Upper lobe of left lung (tissue), 6 donors: Measurements from ENCODE around the gene PTPN11. TPM values are rescaled to one million over a fixed set of nuclear protein-coding genes. Genes with fewer than 3 reads are reported as not detected.

Source experiments
- ATAC-seq, 2 donors: fragments of 200-7000 bp; cut with Tn5 transposase; one replicate each; pipeline ENCODE4 v1.9.1; 2022; ENCODE audit warnings: mild to moderate bottlenecking in 2 of 2, moderate library complexity in 2 of 2; ENCODE audit not compliant: low FRiP score in 2 of 2
- DNase-seq, 2 donors: peaks; one replicate each; pipeline ENCODE4 v3.0.0-alpha.2; 2019 to 2020
- H3K27ac ChIP-seq, 4 donors: fragments of 200-600 bp; sonication (generic); one replicate each; pipeline ENCODE4 v1.5.1; 2016 to 2019
- H3K27me3 ChIP-seq, 4 donors: fragments of 200-600 bp; sonication (generic); one replicate each; pipeline ENCODE4 v1.5.1; 2017 to 2019
- H3K36me3 ChIP-seq, 4 donors: fragments of 200-600 bp; sonication (generic); one replicate each; pipeline ENCODE4 v1.5.1; 2016 to 2019
- H3K4me1 ChIP-seq, 4 donors: fragments of 200-600 bp; sonication (generic); one replicate each; pipeline ENCODE4 v1.5.1; 2018 to 2019
- H3K4me3 ChIP-seq, 4 donors: fragments of 200-600 bp; sonication (generic); one replicate each; pipeline ENCODE4 v1.5.1; 2017 to 2019; ENCODE audit warnings: mild to moderate bottlenecking in 2 of 4, moderate library complexity in 1 of 4
- H3K9me3 ChIP-seq, 4 donors: fragments of 200-600 bp; sonication (generic); one replicate each; pipeline ENCODE4 v1.5.1; 2018 to 2019
- EP300 ChIP-seq, 4 donors: sonication (generic); formaldehyde crosslinking; IDR thresholded peaks; one replicate each; pipeline ENCODE4 v1.5.1; 2017; ENCODE audit warnings: antibody characterized with exemption in 4 of 4, control low read depth in 2 of 4
- POLR2A ChIP-seq, 4 donors: fragments of 450-650 bp; IDR thresholded peaks; one replicate each; pipeline ENCODE4 v1.5.1; 2016 to 2017; ENCODE audit warnings: antibody characterized with exemption in 4 of 4, mild to moderate bottlenecking in 2 of 4
- POLR2AphosphoS5 ChIP-seq, 2 donors: sonication (generic); formaldehyde crosslinking; IDR thresholded peaks; one replicate each; pipeline ENCODE4 v1.5.1; 2017; ENCODE audit warnings: antibody characterized with exemption in 2 of 2
- WGBS, 2 donors: methylation state at CpG; one replicate each; pipeline ENCODE4 v1.1.5; 2017 to 2018; 5-methylcytosine and 5-hydroxymethylcytosine counted together
- total RNA-seq, 6 donors: library from RNA; depleted of rRNA in 4 of 6; stranded (reverse); fragments of >200 nt in 4 of 6; gene quantifications; one replicate each; pipeline versions ENCODE4 v1.1.0 to v1.2.1, GENCODE V29; 2016 to 2021
- TF ChIP-seq, protein P1 (sequence below), 6 experiments: fragments of 450-650 bp in 4 of 6; fragments of 200-600 bp in 2 of 6; sonication (generic) in 2 of 6; IDR thresholded peaks; one replicate each; pipeline ENCODE4 v1.5.1; 2016 to 2019; ENCODE audit warnings: antibody characterized with exemption in 6 of 6
- donor health status: DM: no; HTN: no; CAD: no; lungs with moderate emphysema.
- donor health status: DM: no; HTN: yes; CAD: no; lungs with severe emphysema.

The PTPN11 gene
- total RNA-seq, 6 donors from 2014 or later: 52.0 to 99.1 (median 84.5) TPM

DNA sequence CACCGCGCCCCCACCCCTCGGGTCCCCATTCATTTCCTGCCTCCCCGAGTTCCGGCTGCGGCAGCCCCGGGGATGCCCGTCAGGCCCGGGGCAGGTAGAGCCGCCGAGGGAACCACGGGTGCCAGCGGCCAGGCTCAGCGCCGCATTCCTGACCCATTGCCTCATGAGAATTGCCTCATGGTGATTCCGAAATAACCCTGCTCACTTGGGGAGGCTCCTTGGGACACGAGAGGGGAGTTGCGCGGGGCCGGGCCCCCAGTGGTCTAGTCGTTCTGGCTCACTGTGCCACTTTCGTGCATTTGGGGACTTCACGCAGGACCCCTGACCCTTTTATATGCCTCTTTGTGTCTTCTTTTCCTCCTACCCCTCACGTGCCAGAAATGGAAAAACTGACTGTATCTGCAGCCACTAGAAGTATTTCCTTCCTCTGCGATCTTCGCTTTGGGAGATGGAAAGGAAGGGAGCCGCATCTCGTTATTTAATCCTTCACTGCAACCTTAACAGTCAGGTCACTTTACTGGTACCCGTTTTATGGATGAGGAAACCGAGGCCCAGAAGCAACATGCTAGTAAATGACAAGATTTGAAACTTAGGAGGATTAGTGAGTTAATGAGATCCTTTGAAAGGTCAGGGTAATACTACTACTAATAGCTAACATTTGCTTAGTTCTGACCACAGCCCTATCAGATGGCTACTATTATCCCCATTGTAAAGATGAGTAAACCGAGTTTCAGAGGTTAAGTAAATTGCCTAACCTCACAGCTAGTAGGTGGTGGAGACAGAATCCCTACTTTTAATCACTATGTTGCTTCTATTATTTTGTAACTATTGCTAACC is 768 bp downstream of the PTPN11 start:
- Histone ChIP-seq H3K9me3 (no peaks in the 10 kb centered on the region), H3K36me3 (no peaks in the 10 kb centered on the region), H3K4me1 (peaks cover 30 to 53% (median 32%) of the 10 kb centered on the region in 4 donors), H3K27ac (peak overlapping the region; percentile 97 to 100 (median 99)), H3K27me3 (no peaks in the 10 kb centered on the region), H3K4me3 (peak overlapping the region; percentile 85 to 99 (median 88))
- 5 to 7% methylated on average over 15 to 27 of the region's 31 CpGs for WGBS, 2 donors
- DNase-seq (peak in 1 of 2 donors; percentile 76), ATAC-seq (peak; percentile 85 to 88)
- peak in 1 of 2 donors; percentile 30 for TF ChIP-seq POLR2AphosphoS5 (IDR thresholded peaks at IDR 0.05)
- no peak for TF ChIP-seq EP300 (IDR thresholded peaks at IDR 0.05)
- TF ChIP-seq, protein P1, sequence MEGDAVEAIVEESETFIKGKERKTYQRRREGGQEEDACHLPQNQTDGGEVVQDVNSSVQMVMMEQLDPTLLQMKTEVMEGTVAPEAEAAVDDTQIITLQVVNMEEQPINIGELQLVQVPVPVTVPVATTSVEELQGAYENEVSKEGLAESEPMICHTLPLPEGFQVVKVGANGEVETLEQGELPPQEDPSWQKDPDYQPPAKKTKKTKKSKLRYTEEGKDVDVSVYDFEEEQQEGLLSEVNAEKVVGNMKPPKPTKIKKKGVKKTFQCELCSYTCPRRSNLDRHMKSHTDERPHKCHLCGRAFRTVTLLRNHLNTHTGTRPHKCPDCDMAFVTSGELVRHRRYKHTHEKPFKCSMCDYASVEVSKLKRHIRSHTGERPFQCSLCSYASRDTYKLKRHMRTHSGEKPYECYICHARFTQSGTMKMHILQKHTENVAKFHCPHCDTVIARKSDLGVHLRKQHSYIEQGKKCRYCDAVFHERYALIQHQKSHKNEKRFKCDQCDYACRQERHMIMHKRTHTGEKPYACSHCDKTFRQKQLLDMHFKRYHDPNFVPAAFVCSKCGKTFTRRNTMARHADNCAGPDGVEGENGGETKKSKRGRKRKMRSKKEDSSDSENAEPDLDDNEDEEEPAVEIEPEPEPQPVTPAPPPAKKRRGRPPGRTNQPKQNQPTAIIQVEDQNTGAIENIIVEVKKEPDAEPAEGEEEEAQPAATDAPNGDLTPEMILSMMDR (IDR thresholded peaks at IDR 0.05): peak in 1 of 6 experiments; percentile 28
- TF ChIP-seq POLR2A (IDR thresholded peaks at IDR 0.05): no peak

DNA sequence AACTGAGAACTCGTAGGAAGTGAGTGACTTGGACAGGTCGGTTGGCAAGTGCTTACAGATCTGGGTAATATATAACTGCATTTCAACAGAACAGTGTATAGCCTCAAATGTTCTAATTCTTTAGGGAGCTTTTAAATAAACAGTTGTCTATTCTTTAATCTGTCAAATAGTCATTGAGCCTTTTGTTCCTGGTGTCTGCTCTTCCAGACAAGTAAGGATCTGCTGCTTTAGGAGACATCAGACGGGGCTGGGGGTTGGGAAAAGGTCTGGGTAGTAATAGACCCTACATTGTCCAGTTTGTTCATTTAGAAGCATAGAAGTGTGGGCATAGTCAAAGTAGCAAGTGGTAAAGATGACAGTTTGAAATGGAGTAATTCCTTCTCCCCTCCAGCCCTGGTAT is 2.0 kb downstream of the PTPN11 start:
- H3K4me3 ChIP-seq: no peak overlapping the region
- TF ChIP-seq POLR2A (IDR thresholded peaks at IDR 0.05) (no peak), EP300 (IDR thresholded peaks at IDR 0.05) (no peak), POLR2AphosphoS5 (IDR thresholded peaks at IDR 0.05) (no peak)
- TF ChIP-seq, protein P1 (IDR thresholded peaks at IDR 0.05): no peak
- H3K27me3 ChIP-seq: no peaks in the 10 kb centered on the region
- H3K4me1 ChIP-seq: peaks cover 30 to 54% (median 32%) of the 10 kb centered on the region in 4 donors
- no peaks in the 10 kb centered on the region for H3K9me3 ChIP-seq
- no peak for DNase-seq
- ATAC-seq: no peak
- H3K27ac ChIP-seq: peak overlapping the region in 1 of 4 donors; percentile 30
- peaks cover 0 to 2% (median 0%) of the 10 kb centered on the region in 4 donors for H3K36me3 ChIP-seq
- WGBS, 2 donors: 77 to 81% methylated on average over 3 of the region's 3 CpGs

- DNase-seq (no peak), ATAC-seq (no peak)
- Histone ChIP-seq H3K4me1 (peaks cover 30 to 54% (median 33%) of the 10 kb centered on the region in 4 donors), H3K9me3 (no peaks in the 10 kb centered on the region), H3K4me3 (no peak overlapping the region), H3K27ac (no peak overlapping the region), H3K27me3 (no peaks in the 10 kb centered on the region), H3K36me3 (peaks cover 0 to 5% (median 0%) of the 10 kb centered on the region in 4 donors)
- 94 to 95% methylated on average over 1 of the region's 1 CpG for WGBS, 2 donors
- TF ChIP-seq EP300 (IDR thresholded peaks at IDR 0.05): no peak
- no peak for TF ChIP-seq POLR2AphosphoS5 (IDR thresholded peaks at IDR 0.05)
- TF ChIP-seq POLR2A (IDR thresholded peaks at IDR 0.05): no peak
Measured at GRCh38 chr12:112421363-112421762, 2.6 kb downstream of the PTPN11 start.

DNA sequence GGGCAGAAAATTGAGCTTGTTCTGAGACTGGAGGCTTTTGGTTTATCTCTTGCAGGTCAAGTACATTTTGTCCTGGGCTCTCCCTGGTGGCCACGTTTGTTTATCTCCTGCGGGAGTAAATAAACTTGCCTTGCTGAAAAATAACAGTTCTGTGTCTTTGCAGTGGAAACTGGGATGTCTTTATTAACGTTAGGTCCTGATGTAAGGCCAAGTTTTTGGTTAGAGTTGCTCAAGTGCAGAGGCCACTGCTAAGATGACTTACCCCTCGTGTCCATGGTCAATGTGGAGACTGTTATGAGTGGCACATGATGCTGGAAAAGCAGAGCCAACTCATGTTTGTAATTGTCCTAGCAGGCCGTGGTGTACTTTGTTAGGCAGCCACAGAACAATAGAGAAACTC is 3.8 kb downstream of the PTPN11 start:
- no peaks in the 10 kb centered on the region for H3K27me3 ChIP-seq
- DNase-seq (no peak), ATAC-seq (no peak)
- no peak for TF ChIP-seq POLR2A (IDR thresholded peaks at IDR 0.05)
- no peak for TF ChIP-seq POLR2AphosphoS5 (IDR thresholded peaks at IDR 0.05)
- TF ChIP-seq, protein P1 (IDR thresholded peaks at IDR 0.05): no peak
- TF ChIP-seq EP300 (IDR thresholded peaks at IDR 0.05): no peak
- H3K36me3 ChIP-seq: peaks cover 0 to 5% (median 0%) of the 10 kb centered on the region in 4 donors
- 54 to 60% methylated on average over 5 of the region's 5 CpGs for WGBS, 2 donors
- no peaks in the 10 kb centered on the region for H3K9me3 ChIP-seq
- no peak overlapping the region for H3K4me3 ChIP-seq
- H3K4me1 ChIP-seq: peaks cover 30 to 54% (median 34%) of the 10 kb centered on the region in 4 donors
- H3K27ac ChIP-seq: no peak overlapping the region

DNA sequence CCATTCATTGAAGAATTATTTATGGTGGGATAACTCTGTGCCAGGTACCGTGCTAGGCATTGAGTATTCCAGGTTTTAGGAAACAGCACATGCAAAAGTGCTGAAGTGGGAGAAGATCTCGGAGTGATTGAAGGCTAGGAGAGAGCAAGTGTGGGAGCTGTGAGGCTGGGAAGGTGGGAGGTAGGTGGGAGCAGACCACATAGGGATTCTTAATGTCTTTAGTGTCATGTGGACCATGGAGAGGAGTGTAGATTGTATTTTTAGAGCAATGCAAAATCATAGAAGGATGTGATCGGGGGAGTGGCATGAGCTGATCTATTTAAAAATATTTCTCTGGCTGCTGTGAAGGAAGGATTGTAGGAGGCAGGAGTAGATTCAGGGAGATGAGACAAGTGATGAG is 5.4 kb downstream of the PTPN11 start:
- H3K9me3 ChIP-seq: no peaks in the 10 kb centered on the region
- no peak for ATAC-seq
- H3K4me1 ChIP-seq: peaks cover 23 to 46% (median 27%) of the 10 kb centered on the region in 4 donors
- H3K36me3 ChIP-seq: peaks cover 0 to 5% (median 0%) of the 10 kb centered on the region in 4 donors
- 96 to 97% methylated on average over 3 of the region's 3 CpGs for WGBS, 2 donors
- no peak for TF ChIP-seq POLR2A (IDR thresholded peaks at IDR 0.05)
- TF ChIP-seq EP300 (IDR thresholded peaks at IDR 0.05): no peak
- no peak for TF ChIP-seq POLR2AphosphoS5 (IDR thresholded peaks at IDR 0.05)
- TF ChIP-seq, protein P1 (IDR thresholded peaks at IDR 0.05): no peak
- no peak for DNase-seq
- no peak overlapping the region for H3K27ac ChIP-seq
- no peak overlapping the region for H3K4me3 ChIP-seq
- H3K27me3 ChIP-seq: no peaks in the 10 kb centered on the region
